Neural progenitor cell (in vitro differentiated cells): Measurements from ENCODE around the gene NSD1. TPM values are rescaled to one million over a fixed set of nuclear protein-coding genes. Genes with fewer than 3 reads are reported as not detected.

Experiments used
- DNase-seq: peaks from one replicate; pipeline ENCODE4 v3.0.0-alpha.2; 2016; ENCODE audit warnings: low spot score
- H2AFZ ChIP-seq: fragments of 200-600 bp; sonication (generic); replicated peaks from 2 replicates; pipeline ENCODE4 v1.6.1; 2016; ENCODE audit warnings: antibody characterized with exemption
- H3F3A ChIP-seq: fragments of 200-600 bp; sonication (generic); 2 replicates; pipeline ENCODE4 v1.6.1; 2016; ENCODE audit warnings: antibody characterized with exemption, low read depth
- H3K27ac ChIP-seq: fragments of 200-600 bp; sonication (generic); 2 replicates; pipeline ENCODE4 v1.5.1; 2016; ENCODE audit warnings: mild to moderate bottlenecking
- H3K27me3 ChIP-seq: fragments of 200-600 bp; sonication (generic); 2 replicates; pipeline ENCODE4 v1.6.1; 2016; ENCODE audit warnings: mild to moderate bottlenecking, moderate library complexity
- H3K36me3 ChIP-seq: fragments of 200-600 bp; sonication (generic); 2 replicates; pipeline ENCODE4 v1.5.1; 2016
- H3K4me1 ChIP-seq: fragments of 200-600 bp; sonication (generic); 2 replicates; pipeline ENCODE4 v1.6.1; 2016; ENCODE audit warnings: mixed run types
- H3K4me2 ChIP-seq: fragments of 200-600 bp; sonication (generic); 2 replicates; pipeline ENCODE4 v1.6.1; 2016
- H3K4me3 ChIP-seq: fragments of 200-600 bp; sonication (generic); 2 replicates; pipeline ENCODE4 v1.5.1; 2016
- H3K79me2 ChIP-seq: fragments of 200-600 bp; sonication (generic); 2 replicates; pipeline ENCODE4 v1.6.1; 2016; ENCODE audit warnings: low read depth
- H3K9ac ChIP-seq: fragments of 200-600 bp; sonication (generic); 2 replicates; pipeline ENCODE4 v1.6.1; 2016
- H3K9me3 ChIP-seq: fragments of 200-600 bp; sonication (generic); 2 replicates; pipeline ENCODE4 v1.5.1; 2016; ENCODE audit warnings: low read depth
- H4K20me1 ChIP-seq: fragments of 200-600 bp; sonication (generic); 2 replicates; pipeline ENCODE4 v1.6.1; 2016; ENCODE audit warnings: low read depth
- H3K27ac Mint-ChIP-seq: 3 replicates; pipeline ENCODE4 v1.8.0; 2021; ENCODE audit warnings: mixed read lengths
- H3K27me3 Mint-ChIP-seq: 2 replicates; pipeline ENCODE4 v1.8.0; 2022; ENCODE audit warnings: low read depth, mild to moderate bottlenecking, inconsistent platforms, moderate library complexity, mixed read lengths; ENCODE audit not compliant: insufficient read depth
- H3K36me3 Mint-ChIP-seq: 3 replicates; pipeline ENCODE4 v1.8.0; 2021; ENCODE audit warnings: mixed read lengths
- H3K4me1 Mint-ChIP-seq: 3 replicates; pipeline ENCODE4 v1.8.0; 2021; ENCODE audit warnings: mixed read lengths
- H3K4me3 Mint-ChIP-seq: 3 replicates; pipeline ENCODE4 v1.8.0; 2021; ENCODE audit warnings: mild to moderate bottlenecking, moderate library complexity, mixed read lengths
- H3K9me3 Mint-ChIP-seq: 3 replicates; pipeline ENCODE4 v1.8.0; 2020; ENCODE audit warnings: mixed read lengths
- CTCF ChIP-seq: fragments of 200-600 bp; sonication (generic); IDR thresholded peaks from 2 replicates; pipeline ENCODE4 v1.5.1; 2017; ENCODE audit warnings: antibody characterized with exemption, mild to moderate bottlenecking
- EZH2 ChIP-seq: fragments of 200-600 bp; sonication (generic); IDR thresholded peaks from 2 replicates; pipeline ENCODE4 v1.6.1; 2017; ENCODE audit warnings: antibody characterized with exemption, mild to moderate bottlenecking, moderate library complexity
- EZH2phosphoT487 ChIP-seq: fragments of 200-600 bp; sonication (generic); IDR thresholded peaks from 2 replicates; pipeline ENCODE4 v1.6.1; 2017; ENCODE audit warnings: antibody characterized with exemption
- total RNA-seq: library from RNA; depleted of rRNA; stranded (reverse); fragments of >200 nt; gene quantifications from 2 replicates; pipeline ENCODE4 v1.2.3, GENCODE V29; 2015; ENCODE audit warnings: low replicate concordance

NSD1 gene
- total RNA-seq, 1 donor from 2014 or later: 114 TPM

DNA sequence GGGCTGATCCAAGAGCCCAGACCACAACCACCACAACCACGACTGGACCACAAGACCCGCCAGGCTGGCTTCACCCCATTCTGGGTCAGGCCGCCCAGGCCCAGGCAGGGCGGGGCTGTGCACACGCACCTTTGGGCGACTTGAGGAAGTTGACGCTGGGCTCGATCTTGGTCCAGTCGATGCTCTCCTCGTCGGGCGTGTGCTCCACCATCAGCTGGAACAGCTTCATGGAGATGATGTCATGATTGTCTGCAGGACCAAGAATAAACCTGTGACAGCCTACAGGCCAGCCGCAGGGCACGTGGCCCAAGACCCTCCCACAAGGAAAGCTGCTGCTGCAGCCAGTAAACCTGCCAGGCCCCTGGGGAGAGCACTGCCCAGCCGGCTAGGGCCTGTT, 200.6 kb downstream of the NSD1 start:
- no peak overlapping the region for H3K9ac ChIP-seq
- H3K27ac ChIP-seq: no peak overlapping the region
- Mint-ChIP-seq H3K4me1 (no peaks in the 10 kb centered on the region), H3K27me3 (peaks cover 7% of the 10 kb centered on the region), H3K4me3 (no peak overlapping the region), H3K36me3 (peaks cover 16% of the 10 kb centered on the region), H3K27ac (no peak overlapping the region), H3K9me3 (no peaks in the 10 kb centered on the region)
- H3K79me2 ChIP-seq: no peaks in the 10 kb centered on the region
- no peaks in the 10 kb centered on the region for H3K4me1 ChIP-seq
- no peak for TF ChIP-seq CTCF
- no peak for TF ChIP-seq EZH2
- TF ChIP-seq EZH2phosphoT487: no peak
- no peaks in the 10 kb centered on the region for H3K36me3 ChIP-seq
- H3K4me2 ChIP-seq: no peak overlapping the region
- DNase-seq: no peak
- no peaks in the 10 kb centered on the region for H3F3A ChIP-seq
- H2AFZ ChIP-seq: no peak overlapping the region
- no peak overlapping the region for H3K4me3 ChIP-seq
- no peaks in the 10 kb centered on the region for H3K27me3 ChIP-seq
- H3K9me3 ChIP-seq: no peaks in the 10 kb centered on the region
- peaks cover 4% of the 10 kb centered on the region for H4K20me1 ChIP-seq

- Histone ChIP-seq H3K4me2 (no peak overlapping the region), H3K4me1 (no peaks in the 10 kb centered on the region), H3K9me3 (no peaks in the 10 kb centered on the region), H4K20me1 (peaks cover 5% of the 10 kb centered on the region), H3K27me3 (no peaks in the 10 kb centered on the region), H3K36me3 (no peaks in the 10 kb centered on the region), H3K4me3 (no peak overlapping the region), H3K79me2 (no peaks in the 10 kb centered on the region), H3K9ac (no peak overlapping the region), H2AFZ (no peak overlapping the region), H3K27ac (no peak overlapping the region), H3F3A (no peaks in the 10 kb centered on the region)
- TF ChIP-seq CTCF: no peak
- TF ChIP-seq EZH2: no peak
- TF ChIP-seq EZH2phosphoT487: no peak
- DNase-seq: no peak
- no peaks in the 10 kb centered on the region for H3K9me3 Mint-ChIP-seq
- H3K4me3 Mint-ChIP-seq: no peak overlapping the region
- H3K36me3 Mint-ChIP-seq: peaks cover 11% of the 10 kb centered on the region
- H3K4me1 Mint-ChIP-seq: no peaks in the 10 kb centered on the region
- H3K27ac Mint-ChIP-seq: no peak overlapping the region
- H3K27me3 Mint-ChIP-seq: peaks cover 4% of the 10 kb centered on the region
Measured at GRCh38 chr5:177334781-177335700, 201.5 kb downstream of the NSD1 start.

DNA sequence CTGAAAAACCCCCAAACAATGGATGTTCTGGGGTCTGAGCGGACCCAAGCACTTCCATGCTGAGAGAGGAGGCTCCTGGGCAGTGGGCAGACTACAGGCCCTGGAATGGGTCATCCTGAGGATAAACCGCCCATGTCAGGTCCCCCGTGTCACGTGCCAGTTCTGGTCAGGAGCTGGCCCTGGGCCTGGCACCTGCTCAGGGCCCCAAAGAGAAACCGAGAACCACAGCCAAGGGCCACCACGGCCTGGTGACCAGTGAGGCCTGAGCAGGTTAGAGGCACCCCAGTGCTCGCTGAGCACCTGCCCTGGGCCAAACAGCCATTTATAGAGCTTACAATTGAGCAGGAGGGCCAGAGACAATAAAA, 202.1 kb downstream of the NSD1 start:
- DNase-seq: no peak
- H3K9ac ChIP-seq: no peak overlapping the region
- no peaks in the 10 kb centered on the region for H3K4me1 ChIP-seq
- H3K36me3 ChIP-seq: no peaks in the 10 kb centered on the region
- Mint-ChIP-seq H3K9me3 (no peaks in the 10 kb centered on the region), H3K27ac (no peak overlapping the region), H3K4me3 (no peak overlapping the region), H3K4me1 (no peaks in the 10 kb centered on the region), H3K36me3 (peaks cover 11% of the 10 kb centered on the region), H3K27me3 (peaks cover 4% of the 10 kb centered on the region)
- no peaks in the 10 kb centered on the region for H3K27me3 ChIP-seq
- no peaks in the 10 kb centered on the region for H3K9me3 ChIP-seq
- no peak overlapping the region for H2AFZ ChIP-seq
- H3K79me2 ChIP-seq: no peaks in the 10 kb centered on the region
- no peak for TF ChIP-seq EZH2
- no peak for TF ChIP-seq CTCF
- TF ChIP-seq EZH2phosphoT487: no peak
- H3K4me2 ChIP-seq: no peak overlapping the region
- H4K20me1 ChIP-seq: peaks cover 5% of the 10 kb centered on the region
- no peak overlapping the region for H3K4me3 ChIP-seq
- no peak overlapping the region for H3K27ac ChIP-seq
- no peaks in the 10 kb centered on the region for H3F3A ChIP-seq
